H7 (cell line): ENCODE results near the gene LHFPL2. TPM values are rescaled to one million over a fixed set of nuclear protein-coding genes. Genes with fewer than 3 reads are reported as not detected.

ENCODE experiments used
- DNase-seq: peaks from one replicate; pipeline ENCODE4 v3.0.0; 2012
- H3K27me3 ChIP-seq: 2 replicates; pipeline ENCODE4 v1.6.0; 2011; ENCODE audit warnings: mild to moderate bottlenecking, low read length; ENCODE audit not compliant: control insufficient read depth, insufficient read depth
- H3K36me3 ChIP-seq: replicated peaks from 2 replicates; pipeline ENCODE4 v1.5.1; 2011; ENCODE audit warnings: low read length; ENCODE audit not compliant: control insufficient read depth, insufficient read depth
- H3K4me3 ChIP-seq: 2 replicates; pipeline ENCODE4 v1.5.1; 2011; ENCODE audit warnings: low read depth, mild to moderate bottlenecking, control low read depth, low read length, moderate library complexity; ENCODE audit not compliant: insufficient read depth
- total RNA-seq: library from RNA; depleted of rRNA; stranded (reverse); fragments of >200 nt; shearing (Covaris generic); gene quantifications from 2 replicates; pipeline ENCODE4 v1.2.3, GENCODE V29; 2014

The LHFPL2 gene
- total RNA-seq, 1 experiment from 2014 or later, result 28.7 TPM

DNA sequence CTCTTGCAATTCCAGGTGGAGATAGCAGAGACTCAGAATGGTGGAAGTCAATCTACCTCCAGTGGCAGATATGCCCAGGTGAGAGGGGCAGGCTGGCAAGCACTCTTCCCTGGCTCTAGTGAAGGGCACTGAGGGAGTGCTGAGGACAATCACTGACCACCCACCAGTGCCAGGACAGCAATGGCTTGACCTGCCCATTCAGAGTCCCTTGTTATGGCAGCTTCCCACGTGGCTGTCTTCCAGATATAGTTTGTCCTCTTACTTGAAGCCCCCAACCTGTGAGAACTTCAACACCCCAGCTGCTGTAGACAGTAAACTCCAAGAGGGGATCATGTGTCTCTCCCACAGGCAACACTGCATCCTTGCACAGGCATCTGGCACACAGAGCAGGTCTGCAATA is 104.7 kb downstream of the LHFPL2 start:
- Histone ChIP-seq H3K27me3 (no peaks in the 10 kb centered on the region), H3K4me3 (no peak overlapping the region), H3K36me3 (peaks cover 2% of the 10 kb centered on the region; the same call in 1 of the 2 replicates)
- DNase-seq, result no peak

DNA sequence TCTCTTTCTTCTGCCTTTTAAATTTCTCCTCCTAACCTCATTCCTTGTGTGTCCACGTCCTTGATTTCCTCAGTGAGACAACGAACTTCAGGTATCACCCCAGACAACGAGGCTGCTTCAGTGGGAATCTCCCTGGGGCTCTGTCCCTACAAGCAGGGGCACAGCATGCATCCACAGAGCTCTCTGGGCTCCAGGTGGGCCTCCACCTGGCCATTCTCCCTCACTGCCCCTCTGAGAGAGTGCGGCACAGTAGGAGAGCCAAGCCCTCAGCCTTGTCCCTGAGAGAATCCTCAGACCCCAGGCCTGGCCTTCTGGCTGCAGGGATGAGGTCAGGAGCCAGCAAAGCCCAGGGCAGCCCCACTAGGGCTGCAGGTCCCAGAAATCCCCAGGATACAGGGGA is 105.3 kb downstream of the LHFPL2 start:
- Histone ChIP-seq H3K27me3 (no peaks in the 10 kb centered on the region), H3K4me3 (no peak overlapping the region), H3K36me3 (peaks cover 2% of the 10 kb centered on the region; the same call in 1 of the 2 replicates)
- DNase-seq, result no peak

DNA sequence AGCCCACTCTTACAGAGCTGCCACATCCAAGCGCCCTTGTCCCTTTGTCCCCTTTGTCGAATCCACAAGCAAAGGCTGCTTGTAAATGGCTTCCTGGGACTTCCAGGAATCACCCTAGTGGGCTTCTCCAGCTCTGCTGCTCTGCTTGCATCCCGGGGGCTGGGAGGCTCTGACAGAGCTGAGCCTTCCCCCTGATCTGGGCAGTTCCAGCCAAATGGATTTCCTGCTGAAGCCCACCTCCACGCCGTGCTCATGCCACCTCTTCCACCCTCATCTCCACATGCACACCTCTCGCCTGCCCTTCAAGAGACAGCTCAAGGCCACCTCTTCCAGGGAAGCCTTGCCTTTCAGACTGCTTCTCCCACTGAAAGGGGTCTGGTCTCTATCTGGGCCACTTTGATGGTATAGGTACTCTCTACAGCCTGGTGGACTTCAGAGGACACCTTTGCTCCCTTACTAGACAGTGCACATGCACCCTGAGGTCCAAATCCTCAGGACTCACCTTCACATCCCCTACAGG is 106.2 kb downstream of the LHFPL2 start:
- DNase-seq, result no peak
- Histone ChIP-seq H3K36me3 (peaks cover 2% of the 10 kb centered on the region; the same call in 1 of the 2 replicates), H3K27me3 (no peaks in the 10 kb centered on the region), H3K4me3 (no peak overlapping the region)

DNA sequence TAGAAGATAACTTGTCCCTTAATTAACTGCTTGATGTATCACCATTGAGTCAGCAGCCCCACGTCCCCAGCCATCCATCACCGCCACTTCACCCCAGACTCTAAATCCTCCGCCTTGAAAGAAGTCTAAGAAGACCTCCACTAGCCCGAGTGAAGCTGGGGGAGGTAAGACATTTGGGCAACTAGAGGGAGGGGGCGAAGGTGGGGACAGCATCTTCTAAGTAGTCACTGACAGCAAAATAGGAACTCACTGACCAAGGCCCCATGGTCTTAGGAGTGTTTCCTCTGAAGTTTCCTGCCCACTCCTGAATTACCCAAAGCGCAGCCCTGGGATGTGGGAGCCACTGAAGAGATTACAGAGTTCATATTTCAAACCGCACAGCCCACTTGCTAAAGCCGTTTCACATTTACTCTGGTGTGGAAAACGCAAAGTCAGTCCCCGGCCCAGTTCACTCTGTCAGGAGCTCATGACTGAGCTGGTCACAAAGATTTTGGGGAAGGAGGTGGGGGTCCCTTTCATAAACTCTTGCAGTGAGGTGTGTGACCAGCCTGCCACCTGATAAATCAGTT is 107.4 kb downstream of the LHFPL2 start:
- no peak overlapping the region for H3K4me3 ChIP-seq
- peaks cover 2% of the 10 kb centered on the region; the same call in 1 of the 2 replicates for H3K36me3 ChIP-seq
- DNase-seq, result no peak
- H3K27me3 ChIP-seq, result no peaks in the 10 kb centered on the region

DNA sequence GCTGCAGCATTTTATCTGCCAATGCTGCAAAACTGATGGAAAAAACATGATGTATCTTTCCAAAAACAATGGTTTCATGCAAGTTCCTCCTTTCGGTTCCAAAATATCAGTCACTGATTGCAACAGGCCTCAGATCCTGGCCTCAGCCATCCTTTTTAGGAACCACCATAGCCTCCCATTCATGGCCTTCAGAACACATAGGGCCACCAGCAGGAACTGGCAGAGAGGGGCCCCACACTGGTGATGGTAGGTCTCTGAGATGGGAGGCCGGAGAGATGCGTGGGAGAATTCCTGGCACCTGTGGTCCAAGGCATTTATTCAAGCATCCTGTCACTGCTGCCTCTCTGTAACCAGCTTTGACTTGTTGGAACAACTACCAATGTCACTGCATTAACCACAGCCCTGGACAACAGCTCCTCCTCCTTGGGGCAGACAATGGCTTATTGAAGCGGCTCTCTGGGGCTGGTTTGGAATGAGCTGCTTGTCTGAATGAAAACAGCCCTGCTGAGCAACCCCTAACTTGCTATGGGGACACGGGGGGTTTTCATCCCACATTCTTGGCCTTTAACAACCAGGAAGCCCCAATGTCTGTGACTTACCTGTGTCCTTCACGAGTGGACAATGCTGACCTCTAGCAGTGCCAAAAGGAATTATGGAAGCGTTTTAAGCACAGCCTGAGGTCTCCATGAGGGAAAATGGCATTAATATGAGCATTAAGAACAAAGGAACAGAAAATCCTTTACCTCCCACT is 108.1 kb downstream of the LHFPL2 start:
- Histone ChIP-seq H3K36me3 (peaks cover 2% of the 10 kb centered on the region; the same call in 1 of the 2 replicates), H3K27me3 (no peaks in the 10 kb centered on the region), H3K4me3 (no peak overlapping the region)
- no peak for DNase-seq

DNA sequence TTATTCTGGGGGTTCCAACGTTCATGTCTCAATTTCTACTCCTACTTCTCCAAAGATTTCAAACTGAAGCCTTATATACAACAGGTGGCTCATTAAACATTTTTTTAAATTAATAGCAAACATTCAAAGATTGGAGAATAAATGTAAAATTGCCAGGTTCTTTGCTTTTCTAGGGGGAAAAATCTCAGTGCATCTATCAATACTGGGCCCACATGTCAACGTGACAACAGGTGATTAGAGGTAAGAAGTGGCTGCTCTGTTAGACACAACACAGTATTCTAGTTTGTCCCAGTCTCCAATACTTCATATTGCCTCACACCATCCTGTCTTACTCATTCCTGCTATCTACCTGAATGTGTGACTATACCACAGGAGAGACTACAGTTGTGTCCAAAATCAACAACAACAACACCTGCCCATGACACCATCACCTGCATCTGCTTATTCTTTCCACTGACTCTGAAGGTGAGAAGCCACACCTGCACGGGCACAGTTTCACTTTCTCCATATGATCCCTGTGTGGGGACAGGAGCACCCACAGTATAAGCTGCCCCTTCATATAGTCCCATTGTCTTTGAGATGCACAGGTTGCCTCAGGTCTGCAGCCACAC is 110.2 kb downstream of the LHFPL2 start:
- H3K27me3 ChIP-seq, result no peaks in the 10 kb centered on the region
- no peak for DNase-seq
- H3K4me3 ChIP-seq, result no peak overlapping the region
- no peaks in the 10 kb centered on the region for H3K36me3 ChIP-seq

DNA sequence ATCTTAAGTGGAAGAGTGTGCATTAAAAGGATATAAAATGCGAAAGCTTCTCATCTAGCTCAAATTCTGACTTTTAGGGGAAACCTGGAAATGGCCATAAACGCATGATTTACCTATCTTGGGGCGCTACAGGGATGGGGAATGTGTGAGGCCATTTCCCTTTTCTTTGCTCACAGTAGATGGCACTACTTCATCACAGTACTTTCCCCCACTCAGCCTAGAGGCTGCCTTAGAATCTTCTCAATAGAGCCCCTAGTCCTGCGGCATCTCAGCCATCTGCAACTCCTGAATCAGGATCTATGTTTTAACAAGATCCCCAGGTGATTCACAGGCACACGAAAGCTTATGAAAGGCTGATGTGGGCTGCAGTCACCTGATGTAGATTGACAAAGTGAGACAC is 110.8 kb downstream of the LHFPL2 start:
- DNase-seq, result peak; percentile 78
- H3K27me3 ChIP-seq, result no peaks in the 10 kb centered on the region
- H3K36me3 ChIP-seq, result no peaks in the 10 kb centered on the region
- no peak overlapping the region for H3K4me3 ChIP-seq

DNA sequence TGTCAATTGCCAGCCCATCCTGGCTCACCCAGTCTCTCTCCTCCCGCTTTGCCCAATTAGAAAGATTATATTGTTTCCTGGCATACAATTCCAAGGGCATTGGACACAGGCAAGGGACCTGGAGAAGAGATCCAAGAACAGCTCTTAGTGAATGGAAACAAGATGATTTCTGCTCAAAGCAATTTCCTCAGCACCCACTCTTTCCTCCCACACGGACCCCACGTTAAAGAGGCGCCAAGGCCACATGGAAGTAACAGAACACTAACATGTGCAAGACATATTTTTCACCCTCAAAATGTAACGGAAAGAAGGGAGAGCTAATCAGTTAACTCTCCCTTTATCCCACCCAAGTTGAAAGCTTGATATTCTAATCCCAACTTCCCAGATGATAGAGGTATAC is 111.2 kb downstream of the LHFPL2 start:
- Histone ChIP-seq H3K4me3 (no peak overlapping the region), H3K36me3 (no peaks in the 10 kb centered on the region), H3K27me3 (no peaks in the 10 kb centered on the region)
- DNase-seq, result no peak

DNA sequence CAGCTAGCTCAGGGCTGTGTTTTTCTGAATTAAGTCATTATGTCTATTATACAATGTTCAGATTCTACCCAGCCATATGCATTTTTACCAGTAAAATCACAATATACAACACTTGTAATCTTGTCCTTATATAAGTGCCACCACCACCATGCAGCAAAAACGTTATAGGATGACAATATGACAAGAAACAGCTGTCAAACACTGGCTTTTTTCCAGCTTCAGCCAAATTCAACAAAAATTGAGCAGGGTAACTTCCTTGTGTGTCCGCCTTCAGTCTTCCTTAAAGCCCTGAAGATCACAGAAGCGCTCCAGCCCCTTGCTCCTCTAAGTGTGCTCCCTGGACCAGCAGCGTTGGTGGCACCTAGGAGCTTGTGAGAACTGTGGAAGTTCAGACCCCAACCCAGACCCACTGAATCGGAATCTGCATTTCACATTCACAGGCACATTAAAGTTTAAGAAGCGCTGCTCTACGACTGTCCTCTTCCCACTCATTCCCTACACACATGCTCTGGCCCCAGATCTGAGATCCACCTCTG is 111.8 kb downstream of the LHFPL2 start:
- DNase-seq, result no peak
- Histone ChIP-seq H3K36me3 (no peaks in the 10 kb centered on the region), H3K27me3 (no peaks in the 10 kb centered on the region), H3K4me3 (no peak overlapping the region)

DNA sequence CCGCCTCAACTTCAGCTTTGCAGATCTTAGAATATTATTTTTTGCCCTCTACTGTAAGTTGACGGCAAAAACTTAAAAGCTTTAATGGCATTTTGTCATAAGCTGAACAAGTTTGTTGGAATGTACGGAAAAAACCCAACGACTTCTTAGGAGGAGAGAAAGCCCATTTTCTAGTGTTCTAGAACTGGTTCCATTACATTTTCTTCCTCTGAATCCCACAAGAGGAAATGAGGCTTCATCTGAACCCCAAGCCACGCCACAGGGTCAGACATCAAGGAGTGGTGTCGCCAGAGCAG is 113.7 kb downstream of the LHFPL2 start:
- DNase-seq, result no peak
- H3K27me3 ChIP-seq, result no peaks in the 10 kb centered on the region

DNA sequence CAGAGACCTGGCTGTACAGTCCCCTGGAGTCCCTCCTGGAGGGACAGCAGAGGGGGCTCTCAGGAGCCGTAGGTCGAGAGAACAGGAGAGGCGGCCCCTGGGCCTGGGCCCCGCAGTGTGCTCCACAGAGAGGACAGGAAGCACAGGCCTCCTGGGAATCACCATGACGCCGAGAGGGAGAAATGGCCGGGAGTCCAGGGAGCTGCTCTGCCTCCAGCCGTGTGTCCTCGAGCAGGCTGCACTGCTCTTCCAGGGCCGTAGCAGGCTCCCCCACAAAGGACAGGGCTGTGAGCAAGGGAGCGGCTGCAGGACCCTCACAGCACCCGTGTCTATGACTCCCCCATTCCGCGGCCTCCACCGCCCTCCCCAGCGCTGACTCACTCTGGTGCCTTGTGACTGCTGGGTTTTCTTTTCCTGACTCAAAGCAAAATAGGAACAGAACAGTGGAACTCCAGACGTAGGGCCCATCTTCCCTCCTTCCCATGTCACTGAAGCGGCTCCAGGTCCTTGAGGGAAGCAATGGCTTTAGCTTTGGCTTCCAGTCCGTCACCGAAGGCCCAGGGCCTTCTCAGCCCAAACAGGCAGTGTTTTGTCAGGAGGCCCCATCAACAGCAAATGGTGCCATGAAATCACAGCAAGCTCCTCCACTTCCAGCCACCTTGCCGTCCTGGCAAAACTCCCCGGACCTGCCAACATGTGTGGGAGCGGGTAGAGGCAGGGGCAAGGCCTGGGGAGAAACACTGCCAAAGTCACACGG is 114.2 kb downstream of the LHFPL2 start:
- Histone ChIP-seq H3K36me3 (no peaks in the 10 kb centered on the region), H3K27me3 (no peaks in the 10 kb centered on the region), H3K4me3 (no peak overlapping the region)
- DNase-seq, result peak; percentile 53

More for the DNA sequence above, 113.7 kb downstream of the LHFPL2 start:
- no peak overlapping the region for H3K4me3 ChIP-seq
- H3K36me3 ChIP-seq, result no peaks in the 10 kb centered on the region

DNA sequence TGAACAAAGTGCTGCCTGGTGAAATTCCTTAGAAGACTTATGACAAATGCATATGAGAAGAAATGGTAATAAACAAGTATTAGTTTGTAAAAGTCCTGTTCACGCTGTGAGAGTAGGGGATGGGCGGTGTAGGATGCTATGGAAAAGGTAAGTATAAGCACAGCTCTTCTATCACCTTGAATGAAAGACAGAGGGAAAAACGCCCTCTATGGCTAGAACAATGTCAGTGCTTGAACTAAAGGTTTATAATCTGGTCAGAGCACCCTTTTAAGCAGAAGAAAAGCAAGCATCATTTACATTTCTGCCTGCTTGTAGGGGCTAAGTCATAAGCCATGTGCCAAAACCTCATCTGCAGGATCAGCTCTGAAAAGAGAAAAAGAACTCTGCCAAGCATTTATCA is 115.2 kb downstream of the LHFPL2 start:
- Histone ChIP-seq H3K4me3 (no peak overlapping the region), H3K27me3 (no peaks in the 10 kb centered on the region), H3K36me3 (no peaks in the 10 kb centered on the region)
- peak; percentile 70 for DNase-seq

DNA sequence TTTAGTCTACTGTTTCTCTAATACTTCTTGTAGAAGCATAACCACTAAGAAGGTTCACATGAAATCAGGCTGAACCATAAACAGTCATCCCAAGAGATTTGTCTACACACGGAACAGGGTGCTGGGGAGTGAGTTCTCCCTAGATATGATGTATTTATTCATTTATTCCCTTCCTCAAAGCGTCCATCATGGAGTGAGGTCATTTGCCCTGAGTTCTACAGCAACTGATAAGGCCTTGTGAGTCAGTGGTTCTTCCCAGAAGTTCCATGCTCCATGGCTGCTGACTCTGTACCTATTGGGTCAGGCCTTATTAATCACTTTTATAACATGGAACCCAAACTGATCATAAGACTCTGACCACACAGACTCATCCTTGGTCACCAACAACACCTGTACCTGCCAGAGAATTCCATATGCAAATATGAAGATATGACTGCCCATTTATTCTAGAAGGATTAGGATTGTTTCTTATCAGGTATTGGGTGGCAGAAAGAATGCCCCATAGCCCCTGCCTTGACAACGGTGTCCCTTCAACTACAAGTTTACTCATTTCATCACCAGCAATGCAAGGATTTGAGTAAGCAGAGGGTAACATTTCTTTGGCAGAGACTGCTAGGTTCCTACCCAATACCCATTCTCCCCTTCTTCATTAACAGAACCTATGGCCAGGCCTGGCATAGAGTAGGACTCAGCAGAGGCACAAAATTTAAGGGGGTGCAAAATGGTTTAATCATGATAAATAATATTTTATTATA is 118.1 kb downstream of the LHFPL2 start:
- H3K4me3 ChIP-seq, result no peak overlapping the region
- no peaks in the 10 kb centered on the region for H3K27me3 ChIP-seq
- no peak for DNase-seq
- no peaks in the 10 kb centered on the region for H3K36me3 ChIP-seq

DNA sequence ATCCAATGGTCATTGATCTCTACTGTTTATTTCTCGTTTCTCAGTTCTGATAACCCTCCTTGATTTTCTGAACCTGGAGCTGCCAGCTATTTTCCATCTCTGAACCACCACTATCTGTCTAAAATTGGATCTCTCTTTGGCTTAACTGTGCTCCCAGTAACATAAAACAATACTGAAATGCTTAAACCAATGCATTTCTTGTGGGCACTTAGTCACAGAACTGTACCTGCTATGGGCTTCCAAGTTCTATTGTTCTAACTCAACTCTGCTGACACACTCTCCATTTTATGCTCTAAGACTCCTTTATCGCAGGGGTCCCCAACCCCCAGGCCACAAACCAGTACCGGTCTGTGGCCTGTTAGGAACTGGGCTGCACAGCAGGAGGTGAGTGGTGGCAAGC is 120.6 kb downstream of the LHFPL2 start:
- DNase-seq, result no peak
- H3K36me3 ChIP-seq, result no peaks in the 10 kb centered on the region
- H3K27me3 ChIP-seq, result no peaks in the 10 kb centered on the region
- H3K4me3 ChIP-seq, result no peak overlapping the region
